ENCODE measurements around the gene SLC45A3.

Gene SLC45A3

GRCh38 chr1:205709059-205709398, 28.7 kb upstream of the SLC45A3 start:
- DNase-seq (ENCODE audit: low read depth), result no peak
- no peak overlapping the region for H3K4me3 ChIP-seq (ENCODE audit: low read length)
- TF ChIP-seq CTCF (conservative IDR thresholded peaks at IDR 0.05; ENCODE audit: low read depth, low read length), result no peak

- DNase-seq (ENCODE audit: low read depth), result no peak
- H3K4me3 ChIP-seq (ENCODE audit: low read length), result no peak overlapping the region
- TF ChIP-seq CTCF (conservative IDR thresholded peaks at IDR 0.05; ENCODE audit: low read depth, low read length), result no peak
These were observed 26.5 kb upstream of the SLC45A3 start for GRCh38 chr1:205706601-205707502.

GRCh38 chr1:205704903-205705302, 24.6 kb upstream of the SLC45A3 start:
- DNase-seq (ENCODE audit: low read depth), result no peak
- H3K4me3 ChIP-seq (ENCODE audit: low read length), result no peak overlapping the region
- TF ChIP-seq CTCF (conservative IDR thresholded peaks at IDR 0.05; ENCODE audit: low read depth, low read length), result no peak

- DNase-seq (ENCODE audit: low read depth), result no peak
- no peak for TF ChIP-seq CTCF (conservative IDR thresholded peaks at IDR 0.05; ENCODE audit: low read depth, low read length)
- H3K4me3 ChIP-seq (ENCODE audit: low read length), result no peak overlapping the region
These were observed 22.8 kb upstream of the SLC45A3 start for GRCh38 chr1:205703072-205703471.

GRCh38 chr1:205701891-205702290, 21.6 kb upstream of the SLC45A3 start:
- no peak overlapping the region for H3K4me3 ChIP-seq (ENCODE audit: low read length)
- no peak for TF ChIP-seq CTCF (conservative IDR thresholded peaks at IDR 0.05; ENCODE audit: low read depth, low read length)
- DNase-seq (ENCODE audit: low read depth), result no peak

- DNase-seq (ENCODE audit: low read depth), result no peak
- no peak for TF ChIP-seq CTCF (conservative IDR thresholded peaks at IDR 0.05; ENCODE audit: low read depth, low read length)
- no peak overlapping the region for H3K4me3 ChIP-seq (ENCODE audit: low read length)
These were observed 21.1 kb upstream of the SLC45A3 start for GRCh38 chr1:205701420-205701819.

GRCh38 chr1:205700865-205701401, 20.6 kb upstream of the SLC45A3 start:
- TF ChIP-seq CTCF (conservative IDR thresholded peaks at IDR 0.05; ENCODE audit: low read depth, low read length), result no peak
- DNase-seq (ENCODE audit: low read depth), result no peak
- no peak overlapping the region for H3K4me3 ChIP-seq (ENCODE audit: low read length)
